ENCODE measurements around the gene DNAJC13.

DNA sequence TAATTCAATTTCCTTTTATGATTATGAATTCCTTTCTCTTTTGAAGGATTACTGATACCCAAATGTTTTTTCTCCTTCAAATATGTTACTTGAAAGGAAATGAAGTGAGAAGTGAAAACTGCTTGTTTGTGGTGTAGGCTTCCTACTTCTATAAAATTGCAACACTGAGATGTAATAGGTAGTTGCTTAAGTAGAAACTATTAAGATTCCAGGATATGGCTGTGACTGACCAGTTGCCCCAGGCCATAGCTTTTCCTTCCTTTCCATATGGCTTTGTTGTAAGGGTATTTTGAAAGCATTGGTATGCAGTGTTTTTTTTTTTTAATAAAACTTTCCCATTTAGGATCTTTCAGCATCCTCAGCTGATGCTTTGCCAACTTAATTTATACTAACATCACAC lies 28.5 kb downstream of the DNAJC13 start:
- TF ChIP-seq, protein P1, sequence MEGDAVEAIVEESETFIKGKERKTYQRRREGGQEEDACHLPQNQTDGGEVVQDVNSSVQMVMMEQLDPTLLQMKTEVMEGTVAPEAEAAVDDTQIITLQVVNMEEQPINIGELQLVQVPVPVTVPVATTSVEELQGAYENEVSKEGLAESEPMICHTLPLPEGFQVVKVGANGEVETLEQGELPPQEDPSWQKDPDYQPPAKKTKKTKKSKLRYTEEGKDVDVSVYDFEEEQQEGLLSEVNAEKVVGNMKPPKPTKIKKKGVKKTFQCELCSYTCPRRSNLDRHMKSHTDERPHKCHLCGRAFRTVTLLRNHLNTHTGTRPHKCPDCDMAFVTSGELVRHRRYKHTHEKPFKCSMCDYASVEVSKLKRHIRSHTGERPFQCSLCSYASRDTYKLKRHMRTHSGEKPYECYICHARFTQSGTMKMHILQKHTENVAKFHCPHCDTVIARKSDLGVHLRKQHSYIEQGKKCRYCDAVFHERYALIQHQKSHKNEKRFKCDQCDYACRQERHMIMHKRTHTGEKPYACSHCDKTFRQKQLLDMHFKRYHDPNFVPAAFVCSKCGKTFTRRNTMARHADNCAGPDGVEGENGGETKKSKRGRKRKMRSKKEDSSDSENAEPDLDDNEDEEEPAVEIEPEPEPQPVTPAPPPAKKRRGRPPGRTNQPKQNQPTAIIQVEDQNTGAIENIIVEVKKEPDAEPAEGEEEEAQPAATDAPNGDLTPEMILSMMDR (IDR thresholded peaks at IDR 0.05; ENCODE audit: borderline replicate concordance, extremely low read depth, low read length, poor library complexity, severe bottlenecking): no peak
- TF ChIP-seq EZH2 (IDR thresholded peaks at IDR 0.05; ENCODE audit: borderline replicate concordance, low read depth, low read length, severe bottlenecking): no peak
